ENCODE results near the gene SLC27A1. TPM values are rescaled to one million over a fixed set of nuclear protein-coding genes. Genes with fewer than 3 reads are reported as not detected.
"Not testable (repeated sequence)": the region's sequence is repeated elsewhere in the genome, so short reads cannot be mapped to it uniquely, and the experiment has no call there.

The SLC27A1 gene
- total RNA-seq, 1 experiment from 2014 or later, result 5.3 TPM

- DNase-seq, result no peak
- H3K4me3 ChIP-seq (ENCODE audit: insufficient read depth, low read depth, low read length), result peak overlapping the region; percentile 58
These were observed 1.2 kb upstream of the SLC27A1 start for GRCh38 chr19:17469092-17469480.

DNA sequence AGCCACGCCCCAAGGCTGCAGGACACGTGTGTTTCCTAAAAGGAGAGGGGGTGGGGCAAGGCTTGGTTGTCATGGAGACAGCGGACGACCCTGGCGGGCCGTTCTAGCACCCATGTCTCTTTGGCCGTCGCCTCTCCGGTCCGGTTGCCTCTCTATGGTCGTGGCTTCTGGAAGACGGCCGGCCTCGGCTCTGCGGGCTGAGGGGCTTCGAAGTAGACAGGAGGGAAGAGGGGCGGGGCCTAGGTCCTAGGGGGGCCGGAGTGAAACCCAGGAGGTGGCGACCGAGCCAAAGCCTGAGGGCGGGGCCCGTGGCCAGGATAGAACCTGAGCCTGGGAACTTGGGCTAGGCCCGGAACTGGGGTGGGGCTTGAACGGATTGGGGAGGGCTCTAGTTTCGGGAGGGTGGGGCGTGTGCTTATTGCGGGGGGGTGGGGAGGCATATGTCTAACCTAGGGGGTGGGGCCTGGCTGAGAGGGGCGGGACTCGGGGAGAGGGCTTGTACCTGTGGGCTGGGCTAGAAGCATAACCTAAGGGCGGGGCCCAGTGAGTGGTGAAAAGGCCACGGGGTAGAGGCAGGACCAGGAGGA is 750 bp upstream of the SLC27A1 start:
- Histone ChIP-seq H3K27me3 (ENCODE audit: control insufficient read depth, insufficient read depth, low read length) (peaks cover 16% of the 10 kb centered on the region), H3K36me3 (replicated peaks; ENCODE audit: control insufficient read depth, insufficient read depth, low read length) (no peaks in the 10 kb centered on the region), H3K4me3 (ENCODE audit: insufficient read depth, low read depth, low read length) (peak overlapping the region; percentile 58)
- DNase-seq, result peak; percentile 95

More at GRCh38 chr19:17469092-17469480, 1.2 kb upstream of the SLC27A1 start:
- Histone ChIP-seq H3K36me3 (replicated peaks; ENCODE audit: control insufficient read depth, insufficient read depth, low read length) (no peaks in the 10 kb centered on the region), H3K27me3 (ENCODE audit: control insufficient read depth, insufficient read depth, low read length) (peaks cover 16% of the 10 kb centered on the region)

GRCh38 chr19:17471410-17472125 is 1.2 kb downstream of the SLC27A1 start:
- no peak for DNase-seq
- peaks cover 16% of the 10 kb centered on the region for H3K27me3 ChIP-seq (ENCODE audit: control insufficient read depth, insufficient read depth, low read length)
- peak overlapping the region; percentile 86; the same call in 1 of the 2 replicates for H3K4me3 ChIP-seq (ENCODE audit: insufficient read depth, low read depth, low read length)
- no peaks in the 10 kb centered on the region for H3K36me3 ChIP-seq (replicated peaks; ENCODE audit: control insufficient read depth, insufficient read depth, low read length)

DNA sequence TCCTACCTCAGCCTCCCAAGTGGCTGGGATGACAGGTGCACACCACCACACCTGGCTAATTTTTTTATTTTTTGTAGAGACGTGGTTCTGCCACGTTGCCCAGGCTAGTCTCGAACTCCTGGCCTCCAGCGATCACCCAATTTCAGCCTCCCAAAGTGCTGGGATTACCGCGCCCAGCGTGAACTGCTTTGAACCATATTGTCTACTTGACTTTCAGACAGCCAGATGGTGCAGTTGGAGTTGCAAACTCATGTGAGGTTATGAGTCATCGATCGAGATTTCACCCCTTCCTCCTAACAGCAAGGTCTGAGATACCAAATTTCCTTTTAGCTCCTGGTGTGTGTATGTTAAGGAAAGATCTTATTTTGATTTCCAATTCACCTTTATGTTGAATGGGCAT is 2.7 kb downstream of the SLC27A1 start:
- no peak for DNase-seq
- H3K27me3 ChIP-seq (ENCODE audit: control insufficient read depth, insufficient read depth, low read length), result peaks cover 12% of the 10 kb centered on the region
- H3K36me3 ChIP-seq (replicated peaks; ENCODE audit: control insufficient read depth, insufficient read depth, low read length), result no peaks in the 10 kb centered on the region
- no peak overlapping the region for H3K4me3 ChIP-seq (ENCODE audit: insufficient read depth, low read depth, low read length)

- not testable (repeated sequence) for H3K4me3 ChIP-seq (ENCODE audit: insufficient read depth, low read depth, low read length); H3K36me3 ChIP-seq (replicated peaks; ENCODE audit: control insufficient read depth, insufficient read depth, low read length); DNase-seq; H3K27me3 ChIP-seq (ENCODE audit: control insufficient read depth, insufficient read depth, low read length)
These were observed 4.8 kb downstream of the SLC27A1 start for GRCh38 chr19:17475011-17475540.

DNA sequence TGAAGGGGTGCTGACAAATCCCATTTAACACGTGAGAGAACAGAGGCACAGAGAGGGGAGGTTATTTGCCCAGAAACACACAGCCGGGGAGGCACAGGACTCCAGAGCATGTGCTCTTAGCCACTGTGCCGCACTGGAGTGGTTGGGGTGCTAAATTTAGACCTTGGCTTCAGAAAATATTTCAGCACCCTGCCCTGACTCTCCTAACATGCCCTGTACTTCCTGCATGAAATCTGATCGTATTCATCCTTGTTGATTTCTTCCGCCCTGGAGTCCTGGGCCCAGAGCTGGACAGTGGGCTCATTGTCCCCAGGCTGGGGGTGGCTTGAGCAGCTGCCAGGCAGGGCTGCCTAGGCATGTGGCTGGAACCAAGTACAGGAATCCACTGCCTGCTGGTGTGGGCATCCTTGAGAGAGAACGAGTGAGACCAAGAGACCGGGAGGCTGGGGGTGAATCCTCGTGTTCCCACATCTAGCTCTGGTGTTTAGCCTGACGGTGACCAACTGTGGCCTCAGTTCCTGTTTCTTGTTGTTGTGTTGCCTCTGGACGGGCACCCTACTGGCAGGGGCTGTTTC is 5.3 kb downstream of the SLC27A1 start:
- Histone ChIP-seq H3K36me3 (replicated peaks; ENCODE audit: control insufficient read depth, insufficient read depth, low read length) (no peaks in the 10 kb centered on the region), H3K27me3 (ENCODE audit: control insufficient read depth, insufficient read depth, low read length) (peaks cover 8% of the 10 kb centered on the region), H3K4me3 (ENCODE audit: insufficient read depth, low read depth, low read length) (no peak overlapping the region)
- no peak for DNase-seq

GRCh38 chr19:17479325-17479791 is 9.0 kb downstream of the SLC27A1 start:
- no peaks in the 10 kb centered on the region for H3K27me3 ChIP-seq (ENCODE audit: control insufficient read depth, insufficient read depth, low read length)
- H3K36me3 ChIP-seq (replicated peaks; ENCODE audit: control insufficient read depth, insufficient read depth, low read length), result no peaks in the 10 kb centered on the region
- no peak overlapping the region for H3K4me3 ChIP-seq (ENCODE audit: insufficient read depth, low read depth, low read length)
- peak; percentile 62 for DNase-seq

- no peaks in the 10 kb centered on the region for H3K27me3 ChIP-seq (ENCODE audit: control insufficient read depth, insufficient read depth, low read length)
- DNase-seq, result no peak
- H3K36me3 ChIP-seq (replicated peaks; ENCODE audit: control insufficient read depth, insufficient read depth, low read length), result no peaks in the 10 kb centered on the region
- H3K4me3 ChIP-seq (ENCODE audit: insufficient read depth, low read depth, low read length), result no peak overlapping the region
These were observed 11.7 kb downstream of the SLC27A1 start for GRCh38 chr19:17481986-17482385.

DNA sequence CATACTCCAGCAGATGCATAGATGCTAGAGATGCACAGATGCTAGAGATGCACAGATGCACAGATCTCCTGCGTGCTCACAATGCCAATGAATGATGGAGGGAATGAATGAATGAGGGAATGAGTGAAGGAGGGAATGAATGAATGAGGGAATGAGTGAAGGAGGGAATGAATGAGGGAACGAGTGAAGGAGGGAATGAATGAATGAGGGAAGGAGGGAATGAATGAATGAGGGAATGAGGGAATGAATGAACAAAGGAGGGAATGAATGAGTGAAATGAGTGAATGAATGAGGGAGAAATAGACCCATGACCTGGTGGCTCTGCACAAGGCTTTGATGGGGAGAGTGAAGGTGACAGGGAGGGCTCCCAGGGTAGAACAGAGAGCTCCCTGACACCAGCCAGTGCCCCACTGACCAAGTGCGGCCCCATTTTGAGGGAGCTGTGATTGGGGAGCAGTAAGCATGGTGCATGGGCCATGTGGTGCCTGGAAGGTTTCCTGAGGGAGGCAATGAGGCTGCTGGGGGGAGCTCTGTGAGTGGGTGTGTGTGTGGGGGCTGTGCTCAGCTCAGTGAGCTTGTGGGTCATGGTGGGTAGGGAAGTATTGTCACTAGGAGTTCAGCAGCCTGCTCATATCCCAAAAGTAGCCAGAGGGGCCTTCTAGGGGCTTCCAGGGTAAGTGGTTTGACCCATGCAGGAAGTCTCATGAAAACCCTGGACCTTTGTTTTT is 12.7 kb downstream of the SLC27A1 start:
- Histone ChIP-seq H3K27me3 (ENCODE audit: control insufficient read depth, insufficient read depth, low read length) (no peaks in the 10 kb centered on the region), H3K4me3 (ENCODE audit: insufficient read depth, low read depth, low read length) (no peak overlapping the region), H3K36me3 (replicated peaks; ENCODE audit: control insufficient read depth, insufficient read depth, low read length) (no peaks in the 10 kb centered on the region)
- DNase-seq, result no peak

GRCh38 chr19:17483605-17484002 is 13.3 kb downstream of the SLC27A1 start:
- H3K4me3 ChIP-seq (ENCODE audit: insufficient read depth, low read depth, low read length), result no peak overlapping the region
- H3K27me3 ChIP-seq (ENCODE audit: control insufficient read depth, insufficient read depth, low read length), result no peaks in the 10 kb centered on the region
- H3K36me3 ChIP-seq (replicated peaks; ENCODE audit: control insufficient read depth, insufficient read depth, low read length), result no peaks in the 10 kb centered on the region
- no peak for DNase-seq

GRCh38 chr19:17484520-17485185 is 14.3 kb downstream of the SLC27A1 start:
- no peak overlapping the region for H3K4me3 ChIP-seq (ENCODE audit: insufficient read depth, low read depth, low read length)

GRCh38 chr19:17486545-17487240 is 16.4 kb downstream of the SLC27A1 start:
- peak; percentile 37 for DNase-seq
- no peaks in the 10 kb centered on the region for H3K27me3 ChIP-seq (ENCODE audit: control insufficient read depth, insufficient read depth, low read length)
- no peak overlapping the region for H3K4me3 ChIP-seq (ENCODE audit: insufficient read depth, low read depth, low read length)
- no peaks in the 10 kb centered on the region for H3K36me3 ChIP-seq (replicated peaks; ENCODE audit: control insufficient read depth, insufficient read depth, low read length)

More at GRCh38 chr19:17484520-17485185, 14.3 kb downstream of the SLC27A1 start:
- Histone ChIP-seq H3K36me3 (replicated peaks; ENCODE audit: control insufficient read depth, insufficient read depth, low read length) (no peaks in the 10 kb centered on the region), H3K27me3 (ENCODE audit: control insufficient read depth, insufficient read depth, low read length) (no peaks in the 10 kb centered on the region)
- DNase-seq, result peak; percentile 30

- H3K27me3 ChIP-seq (ENCODE audit: control insufficient read depth, insufficient read depth, low read length), result no peaks in the 10 kb centered on the region
- no peaks in the 10 kb centered on the region for H3K36me3 ChIP-seq (replicated peaks; ENCODE audit: control insufficient read depth, insufficient read depth, low read length)
- no peak overlapping the region for H3K4me3 ChIP-seq (ENCODE audit: insufficient read depth, low read depth, low read length)
- peak; percentile 89 for DNase-seq
These were observed 17.2 kb downstream of the SLC27A1 start for GRCh38 chr19:17487284-17488121.
